A549 (cell line): Measurements from ENCODE around the gene KAT6B.

ENCODE experiments used
- CEBPB ChIP-seq, 2 experiments: fragments of >200 bp in 1 of 2; sonication (Bioruptor Twin) in 1 of 2; formaldehyde crosslinking in 1 of 2; IDR thresholded peaks; 2 replicates each; pipeline ENCODE4 v1.6.1; 2012 to 2016
- EHF ChIP-seq: fragments of 250-450 bp; sonication (Bioruptor Pico); IDR thresholded peaks from 2 replicates; pipeline ENCODE4 v1.5.0; 2020; ENCODE audit warnings: mild to moderate bottlenecking
- KDM1A ChIP-seq: fragments of 200-600 bp; sonication (generic); IDR thresholded peaks from 2 replicates; pipeline ENCODE4 v1.6.1; 2016; ENCODE audit warnings: low read depth, mild to moderate bottlenecking
- MAZ ChIP-seq: fragments of 150-350 bp; IDR thresholded peaks from 2 replicates; pipeline ENCODE4 v1.6.1; 2014; ENCODE audit warnings: antibody characterized with exemption, low read depth, low read length, borderline replicate concordance
- NR3C1 ChIP-seq: fragments of >200 bp; sonication (Bioruptor Twin); formaldehyde crosslinking; IDR thresholded peaks from 3 replicates; pipeline ENCODE4 v1.6.1; 2017
- POLR2AphosphoS2 ChIP-seq: conservative IDR thresholded peaks from 2 replicates; pipeline ENCODE4 v1.6.1; 2012; ENCODE audit warnings: low read length, improper control_type of control experiment, inconsistent platforms
- RAD21 ChIP-seq, 2 experiments: fragments of >200 bp in 1 of 2; sonication (Bioruptor Twin) in 1 of 2; formaldehyde crosslinking in 1 of 2; IDR thresholded peaks in 1 of 2; conservative IDR thresholded peaks in 1 of 2; 2 replicates in 1 of 2; 3 replicates in 1 of 2; pipeline ENCODE4 v1.6.1; 2012 to 2018; ENCODE audit warnings: inconsistent platforms in 1 of 2
- RCOR1 ChIP-seq: fragments of 150-350 bp; IDR thresholded peaks from 2 replicates; pipeline ENCODE4 v1.6.1; 2014; ENCODE audit warnings: antibody characterized with exemption, low read length, low read depth
- RNF2 ChIP-seq: fragments of 200-600 bp; sonication (generic); IDR thresholded peaks from 2 replicates; pipeline ENCODE4 v1.6.1; 2016; ENCODE audit warnings: low read depth, mild to moderate bottlenecking, antibody characterized with exemption, moderate library complexity, borderline replicate concordance
- SMC3 ChIP-seq: fragments of >200 bp; sonication (Bioruptor Twin); formaldehyde crosslinking; IDR thresholded peaks from 3 replicates; pipeline ENCODE4 v1.6.1; 2018; ENCODE audit warnings: inconsistent platforms
- TF ChIP-seq, protein P1 (sequence below): fragments of >200 bp; sonication (Bioruptor Twin); formaldehyde crosslinking; IDR thresholded peaks from 3 replicates; pipeline ENCODE4 v1.5.1; 2016
- TF ChIP-seq, protein P2 (sequence below): IDR thresholded peaks from 2 replicates; pipeline ENCODE4 v1.6.1; 2012
- TF ChIP-seq, protein P3 (sequence below): IDR thresholded peaks from 2 replicates; pipeline ENCODE4 v1.6.1; 2012

DNA sequence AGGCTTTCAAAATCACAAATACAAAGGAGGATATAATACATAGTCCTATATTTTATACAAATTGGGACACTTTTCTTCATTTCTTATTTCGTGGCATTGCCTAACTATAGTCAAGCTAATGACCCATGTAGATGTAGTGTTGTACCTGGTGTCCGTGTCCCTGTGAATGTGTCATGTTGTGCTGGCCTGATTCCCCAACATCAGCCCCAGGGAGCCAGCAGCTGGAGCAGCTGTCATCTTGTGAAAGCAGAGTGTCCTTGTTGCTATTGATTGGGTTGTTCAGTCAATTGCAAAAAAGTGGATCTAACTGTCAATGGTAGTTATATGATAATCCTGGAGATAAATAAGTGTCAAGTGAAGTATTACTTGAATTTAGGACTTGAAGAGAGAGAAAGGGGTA is 86.3 kb downstream of the KAT6B start:
- TF ChIP-seq, protein P1, sequence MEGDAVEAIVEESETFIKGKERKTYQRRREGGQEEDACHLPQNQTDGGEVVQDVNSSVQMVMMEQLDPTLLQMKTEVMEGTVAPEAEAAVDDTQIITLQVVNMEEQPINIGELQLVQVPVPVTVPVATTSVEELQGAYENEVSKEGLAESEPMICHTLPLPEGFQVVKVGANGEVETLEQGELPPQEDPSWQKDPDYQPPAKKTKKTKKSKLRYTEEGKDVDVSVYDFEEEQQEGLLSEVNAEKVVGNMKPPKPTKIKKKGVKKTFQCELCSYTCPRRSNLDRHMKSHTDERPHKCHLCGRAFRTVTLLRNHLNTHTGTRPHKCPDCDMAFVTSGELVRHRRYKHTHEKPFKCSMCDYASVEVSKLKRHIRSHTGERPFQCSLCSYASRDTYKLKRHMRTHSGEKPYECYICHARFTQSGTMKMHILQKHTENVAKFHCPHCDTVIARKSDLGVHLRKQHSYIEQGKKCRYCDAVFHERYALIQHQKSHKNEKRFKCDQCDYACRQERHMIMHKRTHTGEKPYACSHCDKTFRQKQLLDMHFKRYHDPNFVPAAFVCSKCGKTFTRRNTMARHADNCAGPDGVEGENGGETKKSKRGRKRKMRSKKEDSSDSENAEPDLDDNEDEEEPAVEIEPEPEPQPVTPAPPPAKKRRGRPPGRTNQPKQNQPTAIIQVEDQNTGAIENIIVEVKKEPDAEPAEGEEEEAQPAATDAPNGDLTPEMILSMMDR, result no peak
- TF ChIP-seq POLR2AphosphoS2, result no peak
- TF ChIP-seq RCOR1, result no peak
- no peak for TF ChIP-seq MAZ
- TF ChIP-seq KDM1A, result no peak
- no peak for TF ChIP-seq RAD21 (conservative IDR thresholded peaks at IDR 0.05 in 1 of 2, IDR thresholded peaks at IDR 0.05 in 1 of 2)
- TF ChIP-seq CEBPB (IDR thresholded peaks at IDR 0.05), result no peak
- no peak for TF ChIP-seq EHF
- no peak for TF ChIP-seq RNF2
- no peak for TF ChIP-seq NR3C1
- no peak for TF ChIP-seq SMC3
- TF ChIP-seq, protein P2, sequence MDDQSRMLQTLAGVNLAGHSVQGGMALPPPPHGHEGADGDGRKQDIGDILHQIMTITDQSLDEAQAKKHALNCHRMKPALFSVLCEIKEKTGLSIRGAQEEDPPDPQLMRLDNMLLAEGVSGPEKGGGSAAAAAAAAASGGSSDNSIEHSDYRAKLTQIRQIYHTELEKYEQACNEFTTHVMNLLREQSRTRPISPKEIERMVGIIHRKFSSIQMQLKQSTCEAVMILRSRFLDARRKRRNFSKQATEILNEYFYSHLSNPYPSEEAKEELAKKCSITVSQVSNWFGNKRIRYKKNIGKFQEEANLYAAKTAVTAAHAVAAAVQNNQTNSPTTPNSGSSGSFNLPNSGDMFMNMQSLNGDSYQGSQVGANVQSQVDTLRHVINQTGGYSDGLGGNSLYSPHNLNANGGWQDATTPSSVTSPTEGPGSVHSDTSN, result no peak
- TF ChIP-seq, protein P3, sequence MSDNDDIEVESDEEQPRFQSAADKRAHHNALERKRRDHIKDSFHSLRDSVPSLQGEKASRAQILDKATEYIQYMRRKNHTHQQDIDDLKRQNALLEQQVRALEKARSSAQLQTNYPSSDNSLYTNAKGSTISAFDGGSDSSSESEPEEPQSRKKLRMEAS, result no peak
